BLaER1 treated with 17β-estradiol and CSF1 and Interleukin-3, amounts not matched to agents 10 nM and 100 nM (cell line): Measurements from ENCODE around the gene FBXO4.

ENCODE experiments used
- H3K27ac ChIP-seq, 11 experiments: shearing (Covaris generic); formaldehyde crosslinking; 2 replicates each; pipeline ENCODE4 v1.8.1; 2022
- H3K27me3 ChIP-seq, 11 experiments: shearing (Covaris generic); formaldehyde crosslinking; 2 replicates each; pipeline ENCODE4 v1.8.1; 2022
- H3K36me3 ChIP-seq, 11 experiments: shearing (Covaris generic); formaldehyde crosslinking; 2 replicates each; pipeline ENCODE4 v1.8.1; 2022
- H3K4me1 ChIP-seq, 10 experiments: shearing (Covaris generic); formaldehyde crosslinking; 2 replicates each; pipeline ENCODE4 v1.8.1; 2022
- H3K4me2 ChIP-seq, 11 experiments: shearing (Covaris generic); formaldehyde crosslinking; 2 replicates each; pipeline ENCODE4 v1.8.1; 2022
- H3K4me3 ChIP-seq, 10 experiments: shearing (Covaris generic); formaldehyde crosslinking; 2 replicates each; pipeline ENCODE4 v1.8.1; 2022
- H3K9ac ChIP-seq, 11 experiments: shearing (Covaris generic); formaldehyde crosslinking; 2 replicates each; pipeline ENCODE4 v1.8.1; 2022
- H3K9me3 ChIP-seq, 11 experiments: shearing (Covaris generic); formaldehyde crosslinking; replicated peaks in 1 of 11; 2 replicates each; pipeline ENCODE4 v1.8.1; 2022
- H4K20me1 ChIP-seq, 11 experiments: shearing (Covaris generic); formaldehyde crosslinking; 2 replicates each; pipeline ENCODE4 v1.8.1; 2022
- Cebpa-rat ChIP-seq, 11 experiments: shearing (Covaris generic); IDR thresholded peaks; 2 replicates each; pipeline ENCODE4 v1.8.1; 2022

Gene FBXO4

GRCh38 chr5:41983284-41983683 is 58.2 kb downstream of the FBXO4 start:
- Histone ChIP-seq H3K4me1 (no peaks in the 10 kb centered on the region), H3K27me3 (no peaks in the 10 kb centered on the region), H3K4me2 (no peak overlapping the region), H3K9ac (no peak overlapping the region), H3K9me3 (peaks cover 0 to 4% (median 0%) of the 10 kb centered on the region in 11 experiments; a peak in 1 of 22 replicates), H3K27ac (no peak overlapping the region), H4K20me1 (no peaks in the 10 kb centered on the region), H3K4me3 (no peak overlapping the region), H3K36me3 (no peaks in the 10 kb centered on the region)
- no peak for TF ChIP-seq Cebpa-rat (IDR thresholded peaks at IDR 0.05)

GRCh38 chr5:41985945-41986695 is 61.0 kb downstream of the FBXO4 start:
- Histone ChIP-seq H3K9me3 (peaks cover 0 to 4% (median 0%) of the 10 kb centered on the region in 11 experiments; a peak in 1 of 22 replicates), H3K27ac (no peak overlapping the region), H3K4me3 (no peak overlapping the region), H3K4me2 (no peak overlapping the region), H4K20me1 (no peaks in the 10 kb centered on the region), H3K27me3 (no peaks in the 10 kb centered on the region), H3K4me1 (no peaks in the 10 kb centered on the region), H3K36me3 (no peaks in the 10 kb centered on the region), H3K9ac (no peak overlapping the region)
- TF ChIP-seq Cebpa-rat (IDR thresholded peaks at IDR 0.05) = no peak
